Measurements from ENCODE around the gene RABL2B. TPM values are rescaled to one million over a fixed set of nuclear protein-coding genes. Genes with fewer than 3 reads are reported as not detected.

Gene RABL2B
- total and polyA plus RNA-seq, 2 experiments from 2014 or later, result 9.7 to 11.8 TPM

DNA sequence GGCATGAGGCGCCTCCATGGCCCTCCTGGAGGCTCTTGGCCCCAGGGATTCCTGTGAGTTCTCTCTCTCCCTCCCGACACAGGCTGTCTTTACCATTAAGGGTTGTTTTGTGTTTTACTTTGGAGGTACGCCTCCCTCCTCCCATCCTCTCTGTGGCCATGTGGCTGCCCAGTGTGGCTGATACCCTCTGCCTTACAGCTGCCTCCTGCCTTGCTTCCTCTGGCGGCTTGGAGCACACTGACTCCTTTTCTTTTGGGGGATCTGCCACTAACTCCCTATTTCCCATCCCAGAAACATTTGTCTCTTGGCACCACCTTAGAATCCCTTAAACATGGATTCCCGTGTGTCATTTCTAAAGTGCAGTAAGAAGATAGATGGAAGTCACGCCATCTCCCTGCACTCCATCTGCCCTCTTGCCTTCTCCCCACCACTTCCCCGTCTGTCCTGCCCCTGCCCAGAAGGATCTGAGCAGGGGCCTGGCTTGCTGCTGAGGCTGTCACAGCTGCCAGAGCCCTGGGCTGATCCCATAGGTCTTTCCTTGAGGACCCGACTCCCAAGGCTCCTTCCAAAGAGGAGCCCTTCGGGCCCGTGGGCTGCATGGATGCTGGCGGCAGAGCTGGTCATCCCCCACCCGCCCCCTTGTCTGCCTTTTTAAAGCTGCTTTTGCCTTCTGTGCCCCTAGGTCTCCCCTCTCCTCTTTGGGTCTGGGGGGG, 60.6 kb downstream of the RABL2B start:
- no peak for DNase-seq (ENCODE audit: low spot score)
- Histone ChIP-seq H2AFZ (no peak overlapping the region), H3K4me1 (ENCODE audit: insufficient read depth) (0 out of 2 replicates have a peak, but pooled peaks cover 4% of the 10 kb centered on the region), H3K9me2 (ENCODE audit: insufficient read depth) (no peaks in the 10 kb centered on the region), H3K27ac (ENCODE audit: low read depth) (no peak overlapping the region), H3F3A (replicated peaks; ENCODE audit: low read depth) (no peaks in the 10 kb centered on the region), H3K27me3 (ENCODE audit: insufficient read depth) (peaks cover 61% of the 10 kb centered on the region), H3K4me2 (no peak overlapping the region), H3K36me3 (ENCODE audit: insufficient read depth) (no peaks in the 10 kb centered on the region), H4K20me1 (replicated peaks; ENCODE audit: insufficient read depth) (no peaks in the 10 kb centered on the region; the same call in 1 of the 2 replicates), H3K4me3 (no peak overlapping the region), H3K79me2 (replicated peaks; ENCODE audit: insufficient read depth) (no peaks in the 10 kb centered on the region)
- H3K36me3 Mint-ChIP-seq (ENCODE audit: low read depth), result no peaks in the 10 kb centered on the region; the same call in 2 of the 3 replicates
- no peak for ATAC-seq
- peaks cover 3% of the 10 kb centered on the region for H3K9me3 Mint-ChIP-seq
- H3K27ac Mint-ChIP-seq, result no peak overlapping the region
- H3K4me1 Mint-ChIP-seq, result peaks cover 4% of the 10 kb centered on the region; the same call in 2 of the 3 replicates
- peaks cover 57% of the 10 kb centered on the region for H3K27me3 Mint-ChIP-seq (ENCODE audit: insufficient read depth, low read depth, poor library complexity)
- TF ChIP-seq CTCF (conservative IDR thresholded peaks at IDR 0.05; ENCODE audit: low read depth in 2 of 2) (no peak), EZH2phosphoT487 (IDR thresholded peaks at IDR 0.05; ENCODE audit: unreplicated experiment) (no peak), JUNB (IDR thresholded peaks at IDR 0.05; ENCODE audit: unreplicated experiment) (no peak), CREB1 (CRISPR knock-in tag; IDR thresholded peaks at IDR 0.05; ENCODE audit: low read depth) (no peak), NANOG (IDR thresholded peaks at IDR 0.05; ENCODE audit: borderline replicate concordance) (no peak)
- TF ChIP-seq, protein P1, sequence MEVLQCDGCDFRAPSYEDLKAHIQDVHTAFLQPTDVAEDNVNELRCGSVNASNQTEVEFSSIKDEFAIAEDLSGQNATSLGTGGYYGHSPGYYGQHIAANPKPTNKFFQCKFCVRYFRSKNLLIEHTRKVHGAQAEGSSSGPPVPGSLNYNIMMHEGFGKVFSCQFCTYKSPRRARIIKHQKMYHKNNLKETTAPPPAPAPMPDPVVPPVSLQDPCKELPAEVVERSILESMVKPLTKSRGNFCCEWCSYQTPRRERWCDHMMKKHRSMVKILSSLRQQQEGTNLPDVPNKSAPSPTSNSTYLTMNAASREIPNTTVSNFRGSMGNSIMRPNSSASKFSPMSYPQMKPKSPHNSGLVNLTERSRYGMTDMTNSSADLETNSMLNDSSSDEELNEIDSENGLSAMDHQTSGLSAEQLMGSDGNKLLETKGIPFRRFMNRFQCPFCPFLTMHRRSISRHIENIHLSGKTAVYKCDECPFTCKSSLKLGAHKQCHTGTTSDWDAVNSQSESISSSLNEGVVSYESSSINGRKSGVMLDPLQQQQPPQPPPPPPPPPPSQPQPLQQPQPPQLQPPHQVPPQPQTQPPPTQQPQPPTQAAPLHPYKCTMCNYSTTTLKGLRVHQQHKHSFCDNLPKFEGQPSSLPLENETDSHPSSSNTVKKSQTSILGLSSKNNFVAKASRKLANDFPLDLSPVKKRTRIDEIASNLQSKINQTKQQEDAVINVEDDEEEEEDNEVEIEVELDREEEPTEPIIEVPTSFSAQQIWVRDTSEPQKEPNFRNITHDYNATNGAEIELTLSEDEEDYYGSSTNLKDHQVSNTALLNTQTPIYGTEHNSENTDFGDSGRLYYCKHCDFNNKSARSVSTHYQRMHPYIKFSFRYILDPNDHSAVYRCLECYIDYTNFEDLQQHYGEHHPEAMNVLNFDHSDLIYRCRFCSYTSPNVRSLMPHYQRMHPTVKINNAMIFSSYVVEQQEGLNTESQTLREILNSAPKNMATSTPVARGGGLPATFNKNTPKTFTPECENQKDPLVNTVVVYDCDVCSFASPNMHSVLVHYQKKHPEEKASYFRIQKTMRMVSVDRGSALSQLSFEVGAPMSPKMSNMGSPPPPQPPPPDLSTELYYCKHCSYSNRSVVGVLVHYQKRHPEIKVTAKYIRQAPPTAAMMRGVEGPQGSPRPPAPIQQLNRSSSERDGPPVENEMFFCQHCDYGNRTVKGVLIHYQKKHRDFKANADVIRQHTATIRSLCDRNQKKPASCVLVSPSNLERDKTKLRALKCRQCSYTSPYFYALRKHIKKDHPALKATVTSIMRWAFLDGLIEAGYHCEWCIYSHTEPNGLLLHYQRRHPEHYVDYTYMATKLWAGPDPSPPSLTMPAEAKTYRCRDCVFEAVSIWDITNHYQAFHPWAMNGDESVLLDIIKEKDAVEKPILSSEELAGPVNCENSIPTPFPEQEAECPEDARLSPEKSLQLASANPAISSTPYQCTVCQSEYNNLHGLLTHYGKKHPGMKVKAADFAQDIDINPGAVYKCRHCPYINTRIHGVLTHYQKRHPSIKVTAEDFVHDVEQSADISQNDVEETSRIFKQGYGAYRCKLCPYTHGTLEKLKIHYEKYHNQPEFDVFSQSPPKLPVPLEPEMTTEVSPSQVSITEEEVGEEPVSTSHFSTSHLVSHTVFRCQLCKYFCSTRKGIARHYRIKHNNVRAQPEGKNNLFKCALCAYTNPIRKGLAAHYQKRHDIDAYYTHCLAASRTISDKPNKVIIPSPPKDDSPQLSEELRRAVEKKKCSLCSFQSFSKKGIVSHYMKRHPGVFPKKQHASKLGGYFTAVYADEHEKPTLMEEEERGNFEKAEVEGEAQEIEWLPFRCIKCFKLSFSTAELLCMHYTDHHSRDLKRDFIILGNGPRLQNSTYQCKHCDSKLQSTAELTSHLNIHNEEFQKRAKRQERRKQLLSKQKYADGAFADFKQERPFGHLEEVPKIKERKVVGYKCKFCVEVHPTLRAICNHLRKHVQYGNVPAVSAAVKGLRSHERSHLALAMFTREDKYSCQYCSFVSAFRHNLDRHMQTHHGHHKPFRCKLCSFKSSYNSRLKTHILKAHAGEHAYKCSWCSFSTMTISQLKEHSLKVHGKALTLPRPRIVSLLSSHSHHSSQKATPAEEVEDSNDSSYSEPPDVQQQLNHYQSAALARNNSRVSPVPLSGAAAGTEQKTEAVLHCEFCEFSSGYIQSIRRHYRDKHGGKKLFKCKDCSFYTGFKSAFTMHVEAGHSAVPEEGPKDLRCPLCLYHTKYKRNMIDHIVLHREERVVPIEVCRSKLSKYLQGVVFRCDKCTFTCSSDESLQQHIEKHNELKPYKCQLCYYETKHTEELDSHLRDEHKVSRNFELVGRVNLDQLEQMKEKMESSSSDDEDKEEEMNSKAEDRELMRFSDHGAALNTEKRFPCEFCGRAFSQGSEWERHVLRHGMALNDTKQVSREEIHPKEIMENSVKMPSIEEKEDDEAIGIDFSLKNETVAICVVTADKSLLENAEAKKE (CRISPR knock-in tag; IDR thresholded peaks at IDR 0.05), result no peak
- H3K4me3 Mint-ChIP-seq, result no peak overlapping the region; the same call in 2 of the 3 replicates

Data from GM23338 (cell line).